ENCODE results near the gene PRPF40A.

Gene PRPF40A

DNA sequence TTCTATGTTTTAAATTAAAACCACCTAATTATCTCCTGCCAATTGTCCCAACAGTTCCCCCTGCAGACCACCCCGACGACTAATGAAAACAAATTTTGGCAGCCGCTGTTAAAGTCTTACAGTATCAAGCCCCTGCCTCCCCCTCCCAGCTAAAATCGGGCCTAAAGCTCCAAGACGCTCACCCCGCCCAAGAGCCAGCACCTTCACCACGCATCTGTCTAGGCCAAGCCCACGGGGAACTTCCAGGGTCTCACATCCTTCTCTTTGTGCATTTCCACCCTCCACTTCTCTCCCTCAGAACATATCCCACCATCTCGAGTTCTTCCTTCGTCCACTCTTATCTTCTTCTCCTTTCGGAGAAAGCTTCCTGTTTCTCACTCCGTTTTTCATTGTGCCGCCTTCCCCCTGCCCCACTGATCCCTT is 445 bp downstream of the PRPF40A start:
- peaks cover 13% of the 10 kb centered on the region for H3K4me1 ChIP-seq (ENCODE audit: control insufficient read depth, insufficient read depth, low read length)
- peaks cover 54% of the 10 kb centered on the region for H3K36me3 ChIP-seq (ENCODE audit: control insufficient read depth, insufficient read depth, low read length)
- H3K9ac ChIP-seq (ENCODE audit: low read depth, low read length): peak overlapping the region; percentile 96
- peak overlapping the region; percentile 99 for H3K27ac ChIP-seq (ENCODE audit: low read depth, low read length)
- peak overlapping the region; percentile 99 for H3K4me3 ChIP-seq (ENCODE audit: low read depth, low read length)
- H3K27me3 ChIP-seq (ENCODE audit: control insufficient read depth, insufficient read depth, low read length): no peaks in the 10 kb centered on the region
- no peaks in the 10 kb centered on the region for H3K9me3 ChIP-seq (ENCODE audit: control insufficient read depth, insufficient read depth, low read length)

DNA sequence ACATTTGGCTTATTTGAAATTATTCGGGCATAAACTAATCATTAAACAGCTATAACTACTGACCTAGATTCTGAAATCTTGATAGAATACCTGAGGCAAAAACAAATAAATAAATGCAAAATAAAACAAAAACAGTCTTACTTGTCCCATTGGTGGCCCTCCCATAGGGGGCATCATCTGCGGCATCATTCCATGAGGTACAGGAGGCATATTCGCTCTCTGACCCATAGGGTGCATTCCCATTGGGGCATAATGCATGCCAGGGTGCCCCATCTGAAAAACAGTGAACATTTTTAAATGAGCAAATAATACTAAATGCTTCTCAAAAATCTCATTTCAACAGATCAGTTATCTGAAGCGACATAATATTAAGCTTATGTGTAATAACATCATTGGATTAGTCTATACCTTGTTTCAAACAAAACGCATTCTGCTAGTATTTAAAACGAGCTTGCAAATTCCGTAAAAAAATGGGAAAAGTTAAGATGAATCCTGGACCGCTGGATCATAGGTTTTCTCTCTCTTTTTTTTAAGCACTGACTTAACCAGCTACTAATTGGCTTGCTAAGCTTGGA is 1.3 kb downstream of the PRPF40A start:
- Histone ChIP-seq H3K36me3 (ENCODE audit: control insufficient read depth, insufficient read depth, low read length) (peaks cover 54% of the 10 kb centered on the region), H3K4me3 (ENCODE audit: low read depth, low read length) (peak overlapping the region; percentile 99), H3K9me3 (ENCODE audit: control insufficient read depth, insufficient read depth, low read length) (no peaks in the 10 kb centered on the region), H3K27me3 (ENCODE audit: control insufficient read depth, insufficient read depth, low read length) (no peaks in the 10 kb centered on the region), H3K27ac (ENCODE audit: low read depth, low read length) (peak overlapping the region; percentile 99), H3K9ac (ENCODE audit: low read depth, low read length) (peak overlapping the region; percentile 96), H3K4me1 (ENCODE audit: control insufficient read depth, insufficient read depth, low read length) (peaks cover 13% of the 10 kb centered on the region)

DNA sequence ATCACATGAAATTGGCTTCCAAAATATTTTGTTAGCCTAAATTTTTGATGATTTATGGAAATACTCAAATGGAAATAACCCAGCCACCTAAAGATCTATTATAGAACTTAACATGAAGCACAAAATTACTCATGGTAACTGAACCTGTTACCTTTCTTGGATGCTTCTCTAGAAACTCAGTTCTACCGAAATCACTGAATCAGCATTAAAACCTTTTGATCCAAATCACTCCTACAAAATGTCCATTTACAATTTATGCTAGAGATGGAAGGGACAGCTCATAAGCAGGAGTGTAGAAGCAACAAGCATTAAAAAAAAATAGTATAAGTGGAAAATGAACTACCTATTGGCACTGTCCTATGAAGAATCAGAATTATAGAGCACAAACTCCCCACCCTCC is 2.1 kb downstream of the PRPF40A start:
- Histone ChIP-seq H3K9ac (ENCODE audit: low read depth, low read length) (no peak overlapping the region), H3K27me3 (ENCODE audit: control insufficient read depth, insufficient read depth, low read length) (no peaks in the 10 kb centered on the region), H3K4me3 (ENCODE audit: low read depth, low read length) (0 out of 2 replicates have a peak overlapping the region, but pooled peaks have one; percentile 99), H3K36me3 (ENCODE audit: control insufficient read depth, insufficient read depth, low read length) (peaks cover 58% of the 10 kb centered on the region), H3K27ac (ENCODE audit: low read depth, low read length) (no peak overlapping the region), H3K9me3 (ENCODE audit: control insufficient read depth, insufficient read depth, low read length) (no peaks in the 10 kb centered on the region), H3K4me1 (ENCODE audit: control insufficient read depth, insufficient read depth, low read length) (peaks cover 9% of the 10 kb centered on the region)

DNA sequence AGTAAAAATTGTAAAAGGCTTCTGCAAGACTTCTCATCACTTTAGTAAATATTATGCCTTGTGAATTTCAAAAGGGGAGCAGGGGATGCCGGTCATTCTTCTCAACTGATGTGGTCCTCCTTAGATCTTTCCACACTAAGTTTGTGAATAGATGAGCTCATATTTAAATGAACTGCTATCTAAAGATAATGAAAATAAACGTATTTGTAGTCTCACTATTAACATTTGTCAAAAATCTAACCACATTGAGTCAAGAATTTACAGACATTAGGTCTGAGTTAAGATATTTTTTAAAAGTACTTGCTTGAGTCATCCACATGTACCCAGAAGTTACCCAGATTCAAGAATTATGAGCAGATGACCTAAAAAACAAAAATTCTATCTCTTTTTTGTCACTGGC is 6.5 kb downstream of the PRPF40A start:
- no peak overlapping the region for H3K4me3 ChIP-seq (ENCODE audit: low read depth, low read length)
- no peaks in the 10 kb centered on the region for H3K9me3 ChIP-seq (ENCODE audit: control insufficient read depth, insufficient read depth, low read length)
- H3K36me3 ChIP-seq (ENCODE audit: control insufficient read depth, insufficient read depth, low read length): peaks cover 92% of the 10 kb centered on the region
- no peaks in the 10 kb centered on the region for H3K27me3 ChIP-seq (ENCODE audit: control insufficient read depth, insufficient read depth, low read length)
- H3K4me1 ChIP-seq (ENCODE audit: control insufficient read depth, insufficient read depth, low read length): 0 out of 2 replicates have a peak, but pooled peaks cover 4% of the 10 kb centered on the region
- no peak overlapping the region for H3K9ac ChIP-seq (ENCODE audit: low read depth, low read length)
- no peak overlapping the region for H3K27ac ChIP-seq (ENCODE audit: low read depth, low read length)

DNA sequence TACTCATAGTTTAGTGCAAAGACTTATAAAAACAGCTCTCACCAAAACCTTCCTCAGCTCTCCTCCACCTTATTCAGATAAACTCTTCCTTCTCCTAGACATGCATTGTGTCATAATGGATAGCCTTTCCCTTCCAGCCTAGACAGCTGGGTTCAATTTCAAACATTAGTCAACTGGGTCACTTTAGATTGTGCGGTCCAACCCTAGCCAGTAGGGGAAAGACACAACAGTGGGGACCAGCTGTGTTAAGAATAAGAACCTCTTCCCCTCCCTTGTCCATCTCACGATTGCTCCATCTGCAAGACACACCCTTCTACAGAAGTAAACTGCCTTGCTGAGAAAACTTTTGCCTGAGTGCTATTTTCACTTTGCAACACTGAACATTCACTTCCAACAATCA is 8.5 kb downstream of the PRPF40A start:
- no peak overlapping the region for H3K9ac ChIP-seq (ENCODE audit: low read depth, low read length)
- no peak overlapping the region for H3K4me3 ChIP-seq (ENCODE audit: low read depth, low read length)
- no peaks in the 10 kb centered on the region for H3K4me1 ChIP-seq (ENCODE audit: control insufficient read depth, insufficient read depth, low read length)
- no peaks in the 10 kb centered on the region for H3K27me3 ChIP-seq (ENCODE audit: control insufficient read depth, insufficient read depth, low read length)
- H3K27ac ChIP-seq (ENCODE audit: low read depth, low read length): no peak overlapping the region
- H3K36me3 ChIP-seq (ENCODE audit: control insufficient read depth, insufficient read depth, low read length): peaks cover 75% of the 10 kb centered on the region
- H3K9me3 ChIP-seq (ENCODE audit: control insufficient read depth, insufficient read depth, low read length): no peaks in the 10 kb centered on the region

DNA sequence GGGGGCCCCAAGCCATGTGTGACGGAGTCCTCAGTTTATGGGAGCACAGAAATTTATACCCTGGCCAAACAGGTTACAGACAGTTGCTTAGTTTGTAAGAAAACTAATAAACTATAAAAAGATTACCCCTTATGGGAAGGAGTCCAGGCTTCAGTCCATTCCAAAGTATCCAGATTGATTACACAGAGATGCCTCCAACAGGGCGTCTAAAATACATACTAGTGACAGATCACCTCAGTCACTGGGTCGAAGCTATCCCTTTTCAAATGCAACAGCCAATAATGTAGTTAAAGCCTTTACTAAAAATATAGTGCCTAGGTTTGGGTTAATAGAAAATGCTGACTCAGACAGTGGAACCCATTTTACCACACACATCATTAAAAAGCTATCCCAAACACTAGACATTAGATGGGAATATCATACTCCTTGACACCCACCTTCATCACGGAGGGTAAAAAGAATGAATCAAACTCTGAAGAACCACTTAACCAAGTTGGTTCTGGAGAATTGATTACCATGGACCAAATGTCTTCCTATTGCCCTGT is 10.7 kb downstream of the PRPF40A start:
- H3K27me3 ChIP-seq (ENCODE audit: control insufficient read depth, insufficient read depth, low read length): no peaks in the 10 kb centered on the region
- H3K9ac ChIP-seq (ENCODE audit: low read depth, low read length): no peak overlapping the region
- H3K4me1 ChIP-seq (ENCODE audit: control insufficient read depth, insufficient read depth, low read length): no peaks in the 10 kb centered on the region
- H3K9me3 ChIP-seq (ENCODE audit: control insufficient read depth, insufficient read depth, low read length): no peaks in the 10 kb centered on the region
- peaks cover 66% of the 10 kb centered on the region for H3K36me3 ChIP-seq (ENCODE audit: control insufficient read depth, insufficient read depth, low read length)
- H3K4me3 ChIP-seq (ENCODE audit: low read depth, low read length): no peak overlapping the region
- no peak overlapping the region for H3K27ac ChIP-seq (ENCODE audit: low read depth, low read length)

DNA sequence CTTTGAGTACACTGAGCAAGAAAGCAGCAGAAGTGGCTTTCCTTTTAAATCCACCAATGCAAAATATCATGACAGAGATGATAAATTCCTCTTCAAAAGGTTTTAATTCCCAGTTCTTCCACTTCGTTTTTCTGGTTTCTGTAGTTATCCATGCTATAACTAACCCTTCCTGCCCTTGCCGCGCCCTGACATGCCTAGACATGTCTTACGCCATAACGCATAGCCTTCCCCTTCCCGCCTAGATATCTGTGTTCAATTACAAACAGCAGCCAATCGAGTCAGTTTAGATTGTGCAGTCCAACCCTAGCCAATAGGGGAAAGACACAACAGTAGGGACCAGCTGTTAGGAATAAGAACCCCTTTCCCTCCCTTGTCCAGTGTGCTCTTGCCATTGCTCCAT is 16.1 kb downstream of the PRPF40A start:
- Histone ChIP-seq H3K9me3 (ENCODE audit: control insufficient read depth, insufficient read depth, low read length) (no peaks in the 10 kb centered on the region), H3K27me3 (ENCODE audit: control insufficient read depth, insufficient read depth, low read length) (no peaks in the 10 kb centered on the region), H3K36me3 (ENCODE audit: control insufficient read depth, insufficient read depth, low read length) (peaks cover 28% of the 10 kb centered on the region), H3K9ac (ENCODE audit: low read depth, low read length) (no peak overlapping the region), H3K4me1 (ENCODE audit: control insufficient read depth, insufficient read depth, low read length) (no peaks in the 10 kb centered on the region), H3K4me3 (ENCODE audit: low read depth, low read length) (no peak overlapping the region), H3K27ac (ENCODE audit: low read depth, low read length) (no peak overlapping the region)

DNA sequence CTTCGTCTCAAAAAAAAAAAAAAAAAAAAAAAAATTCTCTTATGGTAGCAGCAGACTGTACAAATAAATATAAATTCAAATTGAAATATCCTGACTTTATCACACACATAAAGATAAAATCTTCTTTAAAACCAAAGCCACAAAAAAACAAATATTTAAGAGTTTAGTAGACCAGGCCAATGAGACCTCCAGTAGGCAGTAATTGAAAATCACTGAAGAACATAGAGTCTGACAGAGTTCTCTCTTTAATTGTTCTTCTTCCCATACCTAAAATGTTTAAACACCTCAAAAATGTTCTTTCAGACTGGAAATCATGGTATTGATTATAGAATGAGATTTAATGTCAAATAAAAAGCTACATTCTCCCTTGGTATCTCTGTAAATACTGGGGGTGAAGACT is 20.8 kb downstream of the PRPF40A start:
- Histone ChIP-seq H3K4me3 (ENCODE audit: low read depth, low read length) (no peak overlapping the region), H3K27me3 (ENCODE audit: control insufficient read depth, insufficient read depth, low read length) (no peaks in the 10 kb centered on the region), H3K4me1 (ENCODE audit: control insufficient read depth, insufficient read depth, low read length) (no peaks in the 10 kb centered on the region), H3K9ac (ENCODE audit: low read depth, low read length) (no peak overlapping the region), H3K36me3 (ENCODE audit: control insufficient read depth, insufficient read depth, low read length) (peaks cover 44% of the 10 kb centered on the region), H3K27ac (ENCODE audit: low read depth, low read length) (no peak overlapping the region), H3K9me3 (ENCODE audit: control insufficient read depth, insufficient read depth, low read length) (no peaks in the 10 kb centered on the region)

DNA sequence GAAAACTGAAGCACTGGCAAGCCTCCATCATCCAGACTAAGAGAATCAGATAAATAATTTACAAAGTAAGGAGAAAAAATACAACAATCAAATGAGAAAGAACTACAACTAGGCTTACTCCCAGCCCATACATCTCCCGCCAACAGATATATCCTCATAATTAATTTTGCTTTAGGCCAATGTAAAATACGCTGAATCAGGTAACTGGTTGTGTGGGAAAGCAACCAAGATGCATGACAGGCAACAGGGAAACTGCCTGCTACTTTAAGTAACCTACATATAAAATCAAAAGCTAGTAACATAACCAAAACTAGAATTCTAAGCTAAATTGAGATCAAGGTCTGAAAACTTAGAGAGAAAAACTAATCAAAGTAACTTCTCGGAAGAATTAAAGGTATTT is 21.5 kb downstream of the PRPF40A start:
- H3K27me3 ChIP-seq (ENCODE audit: control insufficient read depth, insufficient read depth, low read length): no peaks in the 10 kb centered on the region
- no peak overlapping the region for H3K9ac ChIP-seq (ENCODE audit: low read depth, low read length)
- H3K36me3 ChIP-seq (ENCODE audit: control insufficient read depth, insufficient read depth, low read length): peaks cover 48% of the 10 kb centered on the region
- H3K27ac ChIP-seq (ENCODE audit: low read depth, low read length): no peak overlapping the region
- H3K9me3 ChIP-seq (ENCODE audit: control insufficient read depth, insufficient read depth, low read length): no peaks in the 10 kb centered on the region
- no peaks in the 10 kb centered on the region for H3K4me1 ChIP-seq (ENCODE audit: control insufficient read depth, insufficient read depth, low read length)
- no peak overlapping the region for H3K4me3 ChIP-seq (ENCODE audit: low read depth, low read length)

DNA sequence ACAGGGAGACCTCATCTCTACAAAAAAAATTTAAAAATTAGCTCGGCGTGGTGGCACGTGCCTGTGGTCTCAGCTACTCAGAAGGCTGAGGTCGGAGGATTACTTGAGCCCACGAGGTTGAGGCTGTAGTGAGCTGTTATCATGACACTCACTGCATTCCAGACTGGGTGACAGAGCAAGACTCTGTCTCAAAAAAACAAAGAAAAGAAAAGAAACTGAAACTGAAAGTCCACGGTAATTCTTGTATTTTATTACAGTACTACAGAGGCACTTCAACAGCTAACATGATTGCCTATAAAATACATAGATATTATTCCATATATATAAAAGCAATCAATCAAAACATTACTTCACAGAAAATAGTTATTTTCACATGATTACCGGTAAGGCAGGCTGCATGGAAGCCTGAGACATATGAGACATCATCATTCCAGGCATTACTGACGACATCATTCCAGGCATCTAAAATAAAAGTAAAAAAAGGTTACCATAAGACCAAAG is 23.1 kb downstream of the PRPF40A start:
- Histone ChIP-seq H3K4me3 (ENCODE audit: low read depth, low read length) (no peak overlapping the region), H3K36me3 (ENCODE audit: control insufficient read depth, insufficient read depth, low read length) (peaks cover 51% of the 10 kb centered on the region), H3K27me3 (ENCODE audit: control insufficient read depth, insufficient read depth, low read length) (no peaks in the 10 kb centered on the region), H3K27ac (ENCODE audit: low read depth, low read length) (no peak overlapping the region), H3K9ac (ENCODE audit: low read depth, low read length) (no peak overlapping the region), H3K4me1 (ENCODE audit: control insufficient read depth, insufficient read depth, low read length) (no peaks in the 10 kb centered on the region), H3K9me3 (ENCODE audit: control insufficient read depth, insufficient read depth, low read length) (no peaks in the 10 kb centered on the region)

DNA sequence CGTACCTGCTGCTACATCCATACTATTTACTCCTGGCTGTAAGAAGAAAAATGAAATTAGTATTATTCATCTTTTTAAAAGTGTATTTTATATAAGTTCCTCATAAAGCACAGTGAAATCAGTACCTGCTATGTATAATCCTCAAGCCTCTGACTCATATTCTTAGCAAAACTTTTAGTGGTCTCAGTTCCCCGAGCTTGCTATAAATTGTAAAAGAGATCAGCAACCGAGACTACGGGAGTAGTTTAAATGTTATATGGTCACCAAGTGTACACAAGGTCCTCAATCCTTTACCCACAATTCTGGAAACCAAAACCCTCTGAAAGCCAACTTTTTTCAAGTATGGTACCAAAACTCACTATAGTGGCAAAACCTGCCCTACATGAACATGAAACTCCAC is 24.2 kb downstream of the PRPF40A start:
- Histone ChIP-seq H3K9me3 (ENCODE audit: control insufficient read depth, insufficient read depth, low read length) (no peaks in the 10 kb centered on the region), H3K27ac (ENCODE audit: low read depth, low read length) (no peak overlapping the region), H3K4me3 (ENCODE audit: low read depth, low read length) (no peak overlapping the region), H3K27me3 (ENCODE audit: control insufficient read depth, insufficient read depth, low read length) (no peaks in the 10 kb centered on the region), H3K36me3 (ENCODE audit: control insufficient read depth, insufficient read depth, low read length) (peaks cover 59% of the 10 kb centered on the region), H3K9ac (ENCODE audit: low read depth, low read length) (no peak overlapping the region), H3K4me1 (ENCODE audit: control insufficient read depth, insufficient read depth, low read length) (no peaks in the 10 kb centered on the region)

Data from HUES48 (cell line).